Stomach (tissue), 4 donors: ENCODE data around the gene RHOT1.

Experiments
- POLR2A ChIP-seq, 4 donors: fragments of 450-650 bp; IDR thresholded peaks; one replicate each; pipeline ENCODE4 v1.6.1; 2016; ENCODE audit warnings: antibody characterized with exemption in 4 of 4, control low read depth in 2 of 4, mild to moderate bottlenecking in 1 of 4, moderate library complexity in 1 of 4
- POLR2AphosphoS5 ChIP-seq, 3 donors: sonication (generic); formaldehyde crosslinking; IDR thresholded peaks; one replicate each; pipeline ENCODE4 v1.6.1; 2016; ENCODE audit warnings: antibody characterized with exemption in 3 of 3

- TF ChIP-seq POLR2AphosphoS5 (IDR thresholded peaks at IDR 0.05) (no peak), POLR2A (IDR thresholded peaks at IDR 0.05) (no peak)
Observed at GRCh38 chr17:32211671-32212070, 69.4 kb downstream of the RHOT1 start.
